Measurements from ENCODE around the gene AGFG2. TPM values are rescaled to one million over a fixed set of nuclear protein-coding genes. Genes with fewer than 3 reads are reported as not detected.

Gene AGFG2
- total RNA-seq, 1 donor from 2014 or later: 6.2 TPM

- H3K36me3 Mint-ChIP-seq (ENCODE audit: low read depth, unreplicated experiment): peaks cover 9% of the 10 kb centered on the region
Measured at GRCh38 chr7:100575746-100576383, 36.9 kb downstream of the AGFG2 start.

DNA sequence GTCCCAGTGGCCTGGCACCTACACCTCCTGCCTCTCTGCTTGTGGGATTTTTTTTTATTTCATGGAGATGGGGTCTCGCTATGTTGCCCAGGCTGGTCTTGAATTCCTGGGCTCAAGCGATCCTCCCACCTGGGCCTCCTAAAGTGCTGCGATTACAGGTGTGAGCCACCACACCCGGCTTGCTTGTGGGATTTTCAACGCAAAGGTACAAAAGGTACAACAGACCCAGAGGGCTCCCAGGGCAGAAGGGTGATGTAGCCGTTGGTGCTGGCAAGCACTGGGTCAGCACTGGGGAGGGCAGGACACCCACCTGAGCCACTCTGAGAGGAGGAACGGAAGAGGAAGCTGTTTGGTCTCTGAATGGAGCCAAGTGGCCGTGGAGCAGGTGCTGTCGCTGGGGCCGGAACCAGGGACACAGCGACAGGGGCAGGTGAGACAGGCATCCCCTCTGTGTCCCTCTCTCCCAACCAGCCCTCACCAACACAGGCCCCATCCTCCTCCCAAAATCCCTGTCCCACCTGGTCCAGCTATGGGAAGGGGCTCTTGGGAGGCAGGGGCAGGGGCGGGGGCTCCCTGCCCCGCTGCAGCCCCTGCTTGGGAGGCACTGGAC is 37.5 kb downstream of the AGFG2 start:
- H3K36me3 Mint-ChIP-seq (ENCODE audit: low read depth, unreplicated experiment): peaks cover 9% of the 10 kb centered on the region
- Histone ChIP-seq H3K9ac (ENCODE audit: low read length) (no peak overlapping the region), H3K27ac (ENCODE audit: low read depth, low read length) (no peak overlapping the region), H3K4me3 (ENCODE audit: insufficient read depth, low read depth, low read length) (no peak overlapping the region), H2AFZ (ENCODE audit: low read depth, low read length) (no peak overlapping the region), H3K36me3 (ENCODE audit: insufficient read depth, low read length) (peaks cover 16% of the 10 kb centered on the region), H4K20me1 (ENCODE audit: insufficient read depth, low read length) (peaks cover 19% of the 10 kb centered on the region), H3K27me3 (ENCODE audit: insufficient read depth, low read length) (no peaks in the 10 kb centered on the region), H3K9me3 (ENCODE audit: insufficient read depth, low read depth, low read length) (no peaks in the 10 kb centered on the region), H3K79me2 (ENCODE audit: insufficient read depth, low read length) (peaks cover 9% of the 10 kb centered on the region), H3K4me1 (ENCODE audit: insufficient read depth, low read length) (peaks cover 6% of the 10 kb centered on the region), H3K4me2 (ENCODE audit: low read length) (no peak overlapping the region)
- no peak overlapping the region for H3K4me3 Mint-ChIP-seq (ENCODE audit: unreplicated experiment)
- TF ChIP-seq EZH2 (IDR thresholded peaks at IDR 0.05; ENCODE audit: insufficient read depth, low read length) (no peak), CTCF (IDR thresholded peaks at IDR 0.05; ENCODE audit: insufficient read depth, low read depth, low read length) (no peak)
- no peak overlapping the region for H3K27ac Mint-ChIP-seq (ENCODE audit: unreplicated experiment)
- peaks cover 6% of the 10 kb centered on the region for H3K4me1 Mint-ChIP-seq (ENCODE audit: low read depth, unreplicated experiment)
- FAIRE-seq (no peak), DNase-seq (ENCODE audit: low read depth) (no peak)
- peaks cover 3% of the 10 kb centered on the region for H3K27me3 Mint-ChIP-seq (ENCODE audit: low read depth, unreplicated experiment)
- H3K9me3 Mint-ChIP-seq (ENCODE audit: unreplicated experiment): no peaks in the 10 kb centered on the region

More at GRCh38 chr7:100575746-100576383, 36.9 kb downstream of the AGFG2 start:
- no peaks in the 10 kb centered on the region for H3K9me3 ChIP-seq (ENCODE audit: insufficient read depth, low read depth, low read length)
- H3K4me1 ChIP-seq (ENCODE audit: insufficient read depth, low read length): peaks cover 12% of the 10 kb centered on the region
- no peak for TF ChIP-seq EZH2 (IDR thresholded peaks at IDR 0.05; ENCODE audit: insufficient read depth, low read length)
- no peak for TF ChIP-seq CTCF (IDR thresholded peaks at IDR 0.05; ENCODE audit: insufficient read depth, low read depth, low read length)
- Mint-ChIP-seq H3K4me1 (ENCODE audit: low read depth, unreplicated experiment) (peaks cover 6% of the 10 kb centered on the region), H3K27ac (ENCODE audit: unreplicated experiment) (no peak overlapping the region), H3K9me3 (ENCODE audit: unreplicated experiment) (no peaks in the 10 kb centered on the region), H3K4me3 (ENCODE audit: unreplicated experiment) (no peak overlapping the region), H3K27me3 (ENCODE audit: low read depth, unreplicated experiment) (peaks cover 3% of the 10 kb centered on the region)
- peaks cover 14% of the 10 kb centered on the region for H4K20me1 ChIP-seq (ENCODE audit: insufficient read depth, low read length)
- no peak overlapping the region for H3K27ac ChIP-seq (ENCODE audit: low read depth, low read length)
- no peak overlapping the region for H3K4me2 ChIP-seq (ENCODE audit: low read length)
- no peak overlapping the region for H3K9ac ChIP-seq (ENCODE audit: low read length)
- H2AFZ ChIP-seq (ENCODE audit: low read depth, low read length): no peak overlapping the region
- H3K79me2 ChIP-seq (ENCODE audit: insufficient read depth, low read length): peaks cover 6% of the 10 kb centered on the region
- no peak for FAIRE-seq
- peaks cover 10% of the 10 kb centered on the region for H3K36me3 ChIP-seq (ENCODE audit: insufficient read depth, low read length)
- no peak overlapping the region for H3K4me3 ChIP-seq (ENCODE audit: insufficient read depth, low read depth, low read length)
- no peaks in the 10 kb centered on the region for H3K27me3 ChIP-seq (ENCODE audit: insufficient read depth, low read length)
- no peak for DNase-seq (ENCODE audit: low read depth)

GRCh38 chr7:100577103-100577502 is 38.1 kb downstream of the AGFG2 start:
- Histone ChIP-seq H3K4me2 (ENCODE audit: low read length) (no peak overlapping the region), H3K9me3 (ENCODE audit: insufficient read depth, low read depth, low read length) (no peaks in the 10 kb centered on the region), H3K79me2 (ENCODE audit: insufficient read depth, low read length) (peaks cover 15% of the 10 kb centered on the region), H3K36me3 (ENCODE audit: insufficient read depth, low read length) (peaks cover 18% of the 10 kb centered on the region), H3K27ac (ENCODE audit: low read depth, low read length) (no peak overlapping the region), H4K20me1 (ENCODE audit: insufficient read depth, low read length) (peaks cover 22% of the 10 kb centered on the region), H3K27me3 (ENCODE audit: insufficient read depth, low read length) (no peaks in the 10 kb centered on the region), H3K9ac (ENCODE audit: low read length) (no peak overlapping the region), H3K4me3 (ENCODE audit: insufficient read depth, low read depth, low read length) (no peak overlapping the region), H3K4me1 (ENCODE audit: insufficient read depth, low read length) (peaks cover under 1% of the 10 kb centered on the region), H2AFZ (ENCODE audit: low read depth, low read length) (no peak overlapping the region)
- DNase-seq (ENCODE audit: low read depth) (no peak), FAIRE-seq (no peak)
- no peak overlapping the region for H3K27ac Mint-ChIP-seq (ENCODE audit: unreplicated experiment)
- peaks cover 9% of the 10 kb centered on the region for H3K36me3 Mint-ChIP-seq (ENCODE audit: low read depth, unreplicated experiment)
- no peaks in the 10 kb centered on the region for H3K9me3 Mint-ChIP-seq (ENCODE audit: unreplicated experiment)
- peaks cover 2% of the 10 kb centered on the region for H3K27me3 Mint-ChIP-seq (ENCODE audit: low read depth, unreplicated experiment)
- no peak overlapping the region for H3K4me3 Mint-ChIP-seq (ENCODE audit: unreplicated experiment)
- TF ChIP-seq EZH2 (IDR thresholded peaks at IDR 0.05; ENCODE audit: insufficient read depth, low read length) (no peak), CTCF (IDR thresholded peaks at IDR 0.05; ENCODE audit: insufficient read depth, low read depth, low read length) (no peak)
- H3K4me1 Mint-ChIP-seq (ENCODE audit: low read depth, unreplicated experiment): peaks cover under 1% of the 10 kb centered on the region
